GM12872 (cell line): ENCODE measurements around the gene MBTD1.

Experiments used
- CTCF ChIP-seq: IDR thresholded peaks from 3 replicates; pipeline ENCODE4 v1.5.1; 2011; ENCODE audit warnings: low read depth, mild to moderate bottlenecking, low read length, moderate library complexity; ENCODE audit not compliant: insufficient read depth

MBTD1 gene

GRCh38 chr17:51228161-51228560 lies 31.7 kb downstream of the MBTD1 start:
- no peak for TF ChIP-seq CTCF

- no peak for TF ChIP-seq CTCF
Observed at GRCh38 chr17:51224402-51225262, 35.2 kb downstream of the MBTD1 start.

DNA sequence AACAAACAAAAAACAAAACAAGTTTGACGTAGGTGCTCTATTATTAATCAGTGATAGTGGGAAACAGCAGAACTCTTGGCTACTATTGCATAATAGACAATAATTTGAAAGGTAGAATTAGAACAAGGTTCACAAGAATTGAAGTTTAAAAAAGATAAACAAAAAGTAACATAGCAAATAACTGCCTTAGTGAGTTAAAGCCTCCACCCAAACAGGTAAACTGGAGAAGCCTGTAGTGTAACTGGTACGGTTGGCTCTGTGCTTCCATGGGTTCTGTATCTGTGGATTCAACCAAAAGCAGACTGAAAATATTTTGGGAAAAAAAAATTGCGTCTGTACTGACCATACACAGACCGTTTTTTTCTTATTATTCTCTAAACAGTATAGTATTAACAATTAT lies 38.5 kb downstream of the MBTD1 start:
- TF ChIP-seq CTCF: no peak

- no peak for TF ChIP-seq CTCF
Observed at GRCh38 chr17:51217946-51218345, 41.9 kb downstream of the MBTD1 start.

- no peak for TF ChIP-seq CTCF
Observed at GRCh38 chr17:51214920-51215319, 44.9 kb downstream of the MBTD1 start.

GRCh38 chr17:51203838-51204237 lies 56.0 kb downstream of the MBTD1 start:
- no peak for TF ChIP-seq CTCF

DNA sequence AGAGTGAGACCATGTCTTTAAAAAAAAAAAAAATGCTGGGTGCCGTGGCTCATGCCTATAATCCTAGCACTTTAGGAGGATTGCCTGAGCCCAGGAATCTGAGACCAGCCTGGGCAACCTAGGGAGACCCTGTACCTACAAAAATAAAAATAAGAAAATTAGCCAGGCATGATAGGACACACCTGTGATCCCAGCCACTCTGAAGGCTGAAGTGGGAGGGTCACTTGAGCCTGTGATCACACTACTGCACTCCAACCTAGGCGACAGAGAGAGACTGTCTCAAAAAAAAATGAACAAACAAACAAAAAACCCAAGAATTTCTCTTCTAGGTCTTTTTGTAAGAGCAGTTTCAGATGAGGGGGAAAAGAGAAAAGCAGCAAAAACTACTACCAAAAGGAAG lies 59.0 kb downstream of the MBTD1 start:
- TF ChIP-seq CTCF: no peak
